HEK293 (cell line): ENCODE data around the gene CROCC.

Source experiments
- CTCF ChIA-PET: fragments of 350-600 bp; formaldehyde crosslinking; extraction: SDS; loops from one replicate; lab custom pipeline; 2021; ENCODE audit warnings: antibody characterized with exemption; lab: Yijun Ruan, JAX
- POLR2A ChIA-PET: fragments of 300-600 bp; formaldehyde crosslinking; extraction: SDS; loops from one replicate; lab custom pipeline; 2020; ENCODE audit warnings: antibody characterized with exemption, inconsistent platforms; lab: Yijun Ruan, JAX
- H3K27ac ChIP-seq: fragments of 200-500 bp; sonication (Bioruptor generic); 2 replicates; pipeline ENCODE4 v1.5.1; 2014; ENCODE audit warnings: low read depth, low read length, control low read depth, inconsistent platforms; ENCODE audit errors: extremely low read depth
- H3K36me3 ChIP-seq, 2 experiments: fragments of 200-500 bp in 1 of 2; sonication (Bioruptor generic) in 1 of 2; 1 replicate in 1 of 2; 2 replicates in 1 of 2; pipeline ENCODE4 v1.5.1; 2014 to 2017; ENCODE audit warnings: inconsistent platforms in 2 of 2, low read length in 2 of 2; ENCODE audit not compliant: control insufficient read depth in 2 of 2, insufficient read depth in 1 of 2
- H3K4me1 ChIP-seq: fragments of 200-500 bp; sonication (Bioruptor generic); 2 replicates; pipeline ENCODE4 v1.5.1; 2014; ENCODE audit warnings: mild to moderate bottlenecking, low read length, inconsistent platforms; ENCODE audit not compliant: control insufficient read depth, insufficient read depth
- H3K4me3 ChIP-seq: 2 replicates; pipeline ENCODE4 v1.5.1; 2011; ENCODE audit warnings: low read depth, mild to moderate bottlenecking, control low read depth, low read length, moderate library complexity
- H3K9me3 ChIP-seq: fragments of 200-500 bp; sonication (Bioruptor generic); 2 replicates; pipeline ENCODE4 v1.5.1; 2014; ENCODE audit warnings: low read depth, low read length, inconsistent platforms; ENCODE audit not compliant: control insufficient read depth, insufficient read depth
- BCL11B ChIP-seq: fragments of 450-650 bp; formaldehyde crosslinking; IDR thresholded peaks from 2 replicates; pipeline ENCODE4 v1.5.1; 2016; ENCODE audit warnings: low read depth, missing biosample characterization, missing genetic modification characterization
- GLIS1 ChIP-seq: fragments of 450-650 bp; formaldehyde crosslinking; IDR thresholded peaks from 2 replicates; pipeline ENCODE4 v1.5.1; 2016; ENCODE audit warnings: missing biosample characterization, missing genetic modification characterization
- GLIS2 ChIP-seq: fragments of 450-650 bp; formaldehyde crosslinking; IDR thresholded peaks from 2 replicates; pipeline ENCODE4 v1.5.1; 2016; ENCODE audit warnings: missing biosample characterization, missing genetic modification characterization
- KLF17 ChIP-seq: fragments of 450-650 bp; formaldehyde crosslinking; IDR thresholded peaks from 2 replicates; pipeline ENCODE4 v1.5.1; 2016; ENCODE audit warnings: missing biosample characterization, missing genetic modification characterization
- KLF7 ChIP-seq: fragments of 450-650 bp; formaldehyde crosslinking; IDR thresholded peaks from 2 replicates; pipeline ENCODE4 v1.5.1; 2016; ENCODE audit warnings: missing biosample characterization, missing genetic modification characterization, borderline replicate concordance
- MYNN ChIP-seq: fragments of 450-650 bp; formaldehyde crosslinking; IDR thresholded peaks from 2 replicates; pipeline ENCODE4 v1.5.1; 2016; ENCODE audit warnings: missing biosample characterization, missing genetic modification characterization, borderline replicate concordance
- PATZ1 ChIP-seq: fragments of 450-650 bp; formaldehyde crosslinking; IDR thresholded peaks from 2 replicates; pipeline ENCODE4 v1.5.1; 2016; ENCODE audit warnings: missing biosample characterization, missing genetic modification characterization
- TRIM28 ChIP-seq: IDR thresholded peaks from 2 replicates; pipeline ENCODE4 v1.6.1; 2011; ENCODE audit warnings: low read length, control low read depth, borderline replicate concordance
- ZBTB10 ChIP-seq: fragments of 450-650 bp; formaldehyde crosslinking; IDR thresholded peaks from 2 replicates; pipeline ENCODE4 v1.5.1; 2016; ENCODE audit warnings: missing biosample characterization, missing genetic modification characterization
- ZBTB17 ChIP-seq: fragments of 450-650 bp; formaldehyde crosslinking; IDR thresholded peaks from 2 replicates; pipeline ENCODE4 v1.5.1; 2016; ENCODE audit warnings: missing biosample characterization, missing genetic modification characterization
- ZBTB48 ChIP-seq: fragments of 450-650 bp; formaldehyde crosslinking; IDR thresholded peaks from 2 replicates; pipeline ENCODE4 v1.5.1; 2016; ENCODE audit warnings: missing biosample characterization, missing genetic modification characterization
- ZBTB7A ChIP-seq: fragments of 450-650 bp; formaldehyde crosslinking; IDR thresholded peaks from 2 replicates; pipeline ENCODE4 v1.5.1; 2016; ENCODE audit warnings: low read depth, missing biosample characterization, missing genetic modification characterization
- ZBTB8A ChIP-seq: fragments of 450-650 bp; formaldehyde crosslinking; IDR thresholded peaks from 2 replicates; pipeline ENCODE4 v1.5.1; 2016; ENCODE audit warnings: missing biosample characterization, missing genetic modification characterization
- ZEB2 ChIP-seq: fragments of 450-650 bp; formaldehyde crosslinking; IDR thresholded peaks from 2 replicates; pipeline ENCODE4 v1.5.1; 2016; ENCODE audit warnings: missing biosample characterization, missing genetic modification characterization
- ZFP69B ChIP-seq: fragments of 450-650 bp; formaldehyde crosslinking; IDR thresholded peaks from 2 replicates; pipeline ENCODE4 v1.5.1; 2016; ENCODE audit warnings: missing biosample characterization, missing genetic modification characterization
- ZNF121 ChIP-seq: fragments of 450-650 bp; formaldehyde crosslinking; IDR thresholded peaks from 2 replicates; pipeline ENCODE4 v1.5.1; 2016; ENCODE audit warnings: missing biosample characterization, missing genetic modification characterization
- ZNF138 ChIP-seq: fragments of 450-650 bp; formaldehyde crosslinking; IDR thresholded peaks from 2 replicates; pipeline ENCODE4 v1.5.1; 2016; ENCODE audit warnings: missing biosample characterization, missing genetic modification characterization, borderline replicate concordance
- ZNF2 ChIP-seq: fragments of 450-650 bp; formaldehyde crosslinking; IDR thresholded peaks from 2 replicates; pipeline ENCODE4 v1.5.1; 2016; ENCODE audit warnings: missing biosample characterization, missing genetic modification characterization
- ZNF24 ChIP-seq: fragments of 450-650 bp; formaldehyde crosslinking; IDR thresholded peaks from 2 replicates; pipeline ENCODE4 v1.5.1; 2016; ENCODE audit warnings: missing biosample characterization, missing genetic modification characterization
- ZNF354C ChIP-seq: fragments of 450-650 bp; formaldehyde crosslinking; IDR thresholded peaks from 2 replicates; pipeline ENCODE4 v1.5.1; 2016; ENCODE audit warnings: missing biosample characterization, missing genetic modification characterization, low read depth, borderline replicate concordance
- ZNF362 ChIP-seq: fragments of 450-650 bp; formaldehyde crosslinking; IDR thresholded peaks from 2 replicates; pipeline ENCODE4 v1.5.1; 2016; ENCODE audit warnings: missing biosample characterization, missing genetic modification characterization
- ZNF391 ChIP-seq: fragments of 450-650 bp; formaldehyde crosslinking; IDR thresholded peaks from 2 replicates; pipeline ENCODE4 v1.5.1; 2016; ENCODE audit warnings: low read depth, missing biosample characterization, missing genetic modification characterization, borderline replicate concordance
- ZNF561 ChIP-seq: fragments of 450-650 bp; IDR thresholded peaks from 2 replicates; pipeline ENCODE4 v1.5.1; 2018; ENCODE audit warnings: missing biosample characterization, missing genetic modification characterization, borderline replicate concordance
- ZNF600 ChIP-seq: fragments of 450-650 bp; formaldehyde crosslinking; IDR thresholded peaks from 2 replicates; pipeline ENCODE4 v1.5.1; 2016; ENCODE audit warnings: missing biosample characterization, missing genetic modification characterization
- ZNF610 ChIP-seq: fragments of 450-650 bp; formaldehyde crosslinking; IDR thresholded peaks from 2 replicates; pipeline ENCODE4 v1.5.1; 2016; ENCODE audit warnings: missing biosample characterization, missing genetic modification characterization, borderline replicate concordance
- ZNF624 ChIP-seq: fragments of 450-650 bp; formaldehyde crosslinking; IDR thresholded peaks from 2 replicates; pipeline ENCODE4 v1.5.1; 2017; ENCODE audit warnings: missing biosample characterization, missing genetic modification characterization
- ZNF785 ChIP-seq: fragments of 450-650 bp; formaldehyde crosslinking; IDR thresholded peaks from 2 replicates; pipeline ENCODE4 v1.5.1; 2016; ENCODE audit warnings: missing biosample characterization, missing genetic modification characterization

The CROCC gene

GRCh38 chr1:16913181-16913832, 8.4 kb upstream of the CROCC start:
- no peak; the same call in 1 of the 2 replicates for TF ChIP-seq PATZ1 (tag by site-specific recombination)
- TF ChIP-seq KLF7 (tag by site-specific recombination), result 0 out of 2 replicates have a peak, but pooled peaks have one; percentile 13
- TF ChIP-seq ZNF362 (tag by site-specific recombination), result peak; percentile 92
- TF ChIP-seq ZNF354C (tag by site-specific recombination), result no peak
- no peak for TF ChIP-seq BCL11B (tag by site-specific recombination)
- peak; percentile 32; the same call in 1 of the 2 replicates for TF ChIP-seq ZNF561 (tag by site-specific recombination)
- 0 out of 2 replicates have a peak, but pooled peaks have one; percentile 49 for TF ChIP-seq ZNF2 (tag by site-specific recombination)
- peak; percentile 74; the same call in 1 of the 2 replicates for TF ChIP-seq ZEB2 (tag by site-specific recombination)
- TF ChIP-seq ZNF785 (tag by site-specific recombination), result peak; percentile 64; the same call in 1 of the 2 replicates
- peak; percentile 27; the same call in 1 of the 2 replicates for TF ChIP-seq KLF17
- TF ChIP-seq ZNF121, result peak; percentile 76; the same call in 1 of the 2 replicates
- peak; percentile 71; the same call in 1 of the 2 replicates for TF ChIP-seq ZNF391 (tag by site-specific recombination)
- TF ChIP-seq ZBTB8A (tag by site-specific recombination), result no peak
- TF ChIP-seq GLIS1, result peak; percentile 60
- TF ChIP-seq ZBTB7A, result 0 out of 2 replicates have a peak, but pooled peaks have one; percentile 27
- TF ChIP-seq ZBTB10 (tag by site-specific recombination), result 0 out of 2 replicates have a peak, but pooled peaks have one; percentile 8
- no peak for TF ChIP-seq ZNF138 (tag by site-specific recombination)
- TF ChIP-seq ZNF624 (tag by site-specific recombination), result no peak
- TF ChIP-seq ZNF24 (tag by site-specific recombination), result 0 out of 2 replicates have a peak, but pooled peaks have one; percentile 16
- 0 out of 2 replicates have a peak, but pooled peaks have one; percentile 42 for TF ChIP-seq ZNF610 (tag by site-specific recombination)
- TF ChIP-seq GLIS2, result peak; percentile 88
- peak; percentile 45; the same call in 1 of the 2 replicates for TF ChIP-seq ZNF600 (tag by site-specific recombination)
- TF ChIP-seq TRIM28, result 0 out of 2 replicates have a peak, but pooled peaks have one; percentile 26
- TF ChIP-seq ZBTB48 (tag by site-specific recombination), result peak; percentile 54; the same call in 1 of the 2 replicates
- no peak for TF ChIP-seq MYNN (tag by site-specific recombination)
- TF ChIP-seq ZBTB17 (tag by site-specific recombination), result peak; percentile 85
- peak; percentile 53; the same call in 1 of the 2 replicates for TF ChIP-seq ZFP69B

More at GRCh38 chr1:16913181-16913832, 8.4 kb upstream of the CROCC start:
- Histone ChIP-seq H3K36me3 (no peaks in the 10 kb centered on the region), H3K4me1 (peaks cover 3% of the 10 kb centered on the region), H3K27ac (peak overlapping the region; percentile 42; the same call in 1 of the 2 replicates), H3K9me3 (no peaks in the 10 kb centered on the region), H3K4me3 (peak overlapping the region; percentile 72)
- ChIA-PET CTCF (no interaction called here), POLR2A (interaction anchor here (1.2 kb wide), 1 partner anchor 190 kb away, joined by 3 read pairs; no protein-coding TSS in a partner anchor)
